HG02981 (cell line): Measurements from ENCODE around the gene WFDC10B.
"Not testable (repeated sequence)": the region's sequence is repeated elsewhere in the genome, so short reads cannot be mapped to it uniquely, and the experiment has no call there.

ENCODE experiments used
- ATAC-seq: cut with Tn5 transposase; IDR thresholded peaks from one replicate; pipeline ENCODE4 v1.9.1; 2021; ENCODE audit warnings: mild to moderate bottlenecking, moderate library complexity; ENCODE audit not compliant: unreplicated experiment

Gene WFDC10B

GRCh38 chr20:45704969-45705637 is at the start of gene WFDC10B:
WFDC10B (minus strand) TSS chr20:45705019; CDS start chr20:45685992, 19,027 bp downstream.
- no peak for ATAC-seq

- ATAC-seq, result no peak
These were observed 47.9 kb upstream of the WFDC10B start for GRCh38 chr20:45752746-45753145.

- no peak for ATAC-seq
These were observed 46.9 kb upstream of the WFDC10B start for GRCh38 chr20:45751721-45752120.

DNA sequence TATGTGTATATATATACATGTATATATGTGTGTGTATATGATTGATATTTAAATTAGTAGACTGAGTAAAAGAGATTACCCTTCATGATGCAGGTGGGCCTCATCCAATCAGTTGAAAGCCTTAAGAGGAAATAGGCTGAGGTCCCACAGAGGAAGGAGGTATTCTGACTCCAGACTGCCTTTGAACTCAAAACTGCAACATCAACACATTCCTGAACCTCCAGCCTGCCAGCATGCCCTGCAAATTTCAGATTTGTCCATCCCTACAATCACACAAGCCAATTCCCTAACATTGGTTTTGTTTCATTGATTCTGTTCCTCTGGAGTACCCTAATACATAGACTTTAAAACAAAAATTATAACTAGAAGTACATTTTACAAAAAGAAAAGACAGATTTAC is 40.2 kb upstream of the WFDC10B start:
- no peak for ATAC-seq

GRCh38 chr20:45742596-45742995 is 37.8 kb upstream of the WFDC10B start:
- ATAC-seq, result no peak

DNA sequence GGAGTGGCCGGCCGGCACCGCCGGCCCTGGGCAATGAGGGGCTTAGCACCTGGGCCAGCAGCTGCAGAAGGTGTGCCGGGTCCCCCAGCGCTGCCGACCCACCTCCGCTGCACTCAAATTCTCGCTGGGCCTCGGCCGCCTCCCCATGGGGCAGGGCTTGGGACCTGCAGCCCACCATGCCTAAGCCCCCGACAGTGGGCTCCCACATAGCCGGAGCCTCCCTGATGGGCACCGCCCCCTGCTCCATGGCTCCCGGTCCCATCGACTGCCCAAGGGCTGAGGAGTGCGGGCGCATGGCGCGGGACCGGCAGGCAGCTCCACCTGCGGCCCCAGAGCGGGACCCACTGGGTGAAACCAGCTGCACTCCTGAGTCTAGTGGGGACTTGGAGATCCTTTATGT is 31.2 kb upstream of the WFDC10B start:
- no peak for ATAC-seq

DNA sequence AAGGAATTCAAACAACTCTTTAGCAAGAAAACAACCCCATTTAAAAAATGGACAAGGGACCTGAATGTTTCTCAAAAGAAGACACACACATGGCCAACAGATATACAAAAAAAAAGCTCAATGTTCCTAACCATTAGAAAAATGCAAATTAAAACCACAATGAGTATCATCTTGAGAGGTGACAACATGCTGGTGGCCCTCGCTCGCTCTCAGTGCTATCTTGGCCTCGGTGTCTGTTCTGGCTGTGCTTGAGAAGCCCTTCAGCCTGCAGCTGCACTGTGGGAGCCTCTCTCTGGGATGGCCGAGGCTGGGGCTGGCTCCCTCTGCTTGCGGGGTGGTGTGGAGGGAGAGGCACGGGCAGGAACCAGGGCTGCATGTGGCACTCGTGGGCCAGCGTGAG is 30.7 kb upstream of the WFDC10B start:
- ATAC-seq, result no peak

DNA sequence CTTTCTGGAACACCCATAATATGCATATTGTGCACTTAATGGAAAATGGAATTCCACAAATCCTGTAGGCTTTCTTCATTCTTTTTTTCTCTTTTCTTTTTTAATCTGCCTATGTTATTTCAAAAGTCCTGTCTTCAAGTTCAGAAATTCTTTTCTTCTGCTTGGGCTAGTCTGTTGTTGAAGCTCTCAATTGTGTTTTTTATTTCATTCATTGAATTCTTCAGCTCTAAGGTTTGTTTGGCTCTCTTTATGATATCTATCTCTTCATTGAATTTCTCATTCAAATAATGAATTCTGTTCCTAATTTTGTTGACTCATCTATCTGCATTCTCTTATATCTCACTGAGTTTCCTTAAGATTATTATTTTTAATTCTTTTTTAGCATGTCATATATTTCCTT is 27.4 kb upstream of the WFDC10B start:
- ATAC-seq, result no peak

- ATAC-seq, result no peak
These were observed 22.2 kb upstream of the WFDC10B start for GRCh38 chr20:45727044-45727443.

DNA sequence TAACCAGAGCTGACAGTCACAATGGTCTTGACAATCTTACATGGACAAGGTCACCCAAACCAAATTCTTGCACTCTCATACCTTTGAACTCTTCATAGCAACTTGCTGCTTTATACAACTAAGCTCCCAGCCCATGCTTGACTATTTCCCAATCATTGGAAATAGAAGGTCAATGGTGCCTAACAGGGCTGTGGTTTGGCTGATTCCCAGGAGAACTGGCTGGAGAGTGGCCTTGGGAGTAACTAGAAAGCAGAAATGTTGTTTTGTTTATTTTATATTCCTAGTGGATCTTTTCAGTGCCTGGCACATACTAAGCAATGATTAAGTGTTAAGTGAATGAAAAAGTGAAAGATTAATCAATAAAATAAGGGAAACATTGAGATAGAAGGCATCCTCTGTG is 20.3 kb upstream of the WFDC10B start:
- ATAC-seq, result no peak

DNA sequence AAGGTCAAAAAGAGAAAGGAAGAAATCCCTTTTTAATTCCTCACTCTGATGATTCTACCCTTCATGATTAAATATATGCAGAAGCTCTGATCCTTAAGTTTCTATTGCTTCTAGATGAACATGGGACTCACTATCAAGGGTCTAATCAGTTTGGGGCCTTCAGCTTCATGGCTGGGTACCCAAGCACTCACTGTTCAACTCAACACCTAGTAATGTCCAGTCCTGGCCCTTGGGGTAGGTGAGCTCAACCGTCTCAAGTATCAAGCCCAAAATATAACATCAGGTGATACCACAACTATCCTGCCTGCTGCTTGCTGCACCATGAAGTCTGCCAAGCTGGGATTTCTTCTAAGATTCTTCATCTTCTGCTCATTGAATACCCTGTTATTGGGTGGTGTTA is 17.2 kb upstream of the WFDC10B start, which contains the start of gene SPINT4:
SPINT4 (plus strand) TSS at position 301 of the 400 bp plus-strand sequence; CDS start at position 322, 21 bp downstream.
- no peak for ATAC-seq

DNA sequence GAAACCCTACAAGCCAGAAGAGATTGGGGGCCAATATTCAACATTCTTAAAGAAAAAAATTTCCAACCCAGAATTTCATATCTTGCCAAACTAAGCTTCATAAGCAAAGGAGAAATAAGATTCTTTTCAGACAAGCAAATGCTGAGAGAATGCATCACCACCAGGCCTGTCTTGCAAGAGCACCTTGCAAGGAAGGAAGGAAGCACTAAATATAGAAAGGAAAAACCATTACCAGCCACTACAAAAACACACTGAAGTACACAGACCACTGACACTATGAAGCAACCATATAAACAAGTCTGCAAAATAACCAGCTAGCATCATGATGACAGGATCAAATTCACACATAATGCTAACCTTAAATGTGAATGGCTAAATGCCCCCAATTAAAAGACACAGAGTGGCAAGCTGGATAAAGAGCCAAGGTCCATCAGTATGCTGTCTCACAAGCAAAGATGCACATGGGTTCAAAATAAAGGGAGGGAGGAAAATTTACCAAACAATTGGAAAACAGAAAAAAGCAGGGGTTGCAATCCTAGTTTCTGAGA is 11.4 kb upstream of the WFDC10B start:
- not testable (repeated sequence) for ATAC-seq

DNA sequence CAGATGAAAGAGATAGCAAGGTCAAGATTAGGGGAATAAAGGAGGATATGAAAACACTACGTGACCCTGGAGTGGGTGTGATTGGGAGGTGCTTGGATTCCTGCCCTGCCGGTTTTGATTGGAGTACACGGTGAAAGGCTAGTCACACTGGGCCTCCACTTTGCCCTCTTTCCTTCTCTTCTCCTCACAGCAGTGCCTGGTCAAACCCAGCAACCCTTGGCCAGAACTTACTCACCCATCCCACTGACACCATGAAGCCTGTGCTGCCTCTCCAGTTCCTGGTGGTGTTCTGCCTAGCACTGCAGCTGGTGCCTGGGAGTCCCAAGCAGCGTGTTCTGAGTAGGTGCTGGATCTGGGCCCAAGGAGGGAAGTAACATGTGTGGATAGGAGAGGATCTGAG is 2.9 kb downstream of the WFDC10B start, which contains the start of gene WFDC13:
WFDC13 (plus strand) TSS at position 166 of the 400 bp plus-strand sequence; CDS start at position 252, 86 bp downstream.
- no peak for ATAC-seq

DNA sequence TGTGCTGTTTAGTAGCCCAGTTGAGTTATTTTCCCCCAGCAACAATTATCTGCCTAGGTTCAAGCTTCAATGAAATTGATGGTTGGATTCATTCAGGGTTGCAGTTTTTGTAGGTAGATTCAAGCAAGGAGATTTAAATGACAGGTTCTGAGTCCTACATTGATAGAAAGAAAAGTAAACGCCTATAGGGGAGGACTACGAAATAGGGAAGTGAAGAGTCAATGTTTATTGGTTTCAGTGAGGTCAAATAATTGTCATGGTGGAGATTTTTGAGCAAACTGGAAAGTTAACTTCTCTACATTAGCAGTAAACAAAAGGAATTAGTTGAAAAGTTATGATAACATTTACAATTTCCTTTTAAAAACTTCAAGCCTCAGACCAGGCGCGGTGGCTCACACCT is 3.7 kb downstream of the WFDC10B start:
- ATAC-seq, result no peak

DNA sequence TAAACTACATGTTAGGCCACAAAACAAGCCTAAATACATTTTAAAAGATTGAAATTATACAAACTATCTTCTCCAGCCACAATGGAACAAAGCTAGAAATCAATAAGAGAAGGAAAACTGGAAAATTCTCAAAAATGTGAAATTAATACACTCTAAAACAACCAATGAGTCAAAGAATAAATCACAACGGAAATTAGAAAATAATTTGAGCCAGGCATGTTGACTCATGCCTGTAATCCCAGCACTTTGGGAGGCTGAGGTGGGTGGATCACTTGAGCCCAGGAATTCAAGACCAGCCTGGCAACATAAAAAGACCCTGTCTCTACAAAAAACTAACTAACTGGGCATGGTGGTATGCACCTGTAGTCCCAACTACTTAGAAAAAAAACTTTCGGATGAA is 9.3 kb downstream of the WFDC10B start:
- ATAC-seq, result no peak

DNA sequence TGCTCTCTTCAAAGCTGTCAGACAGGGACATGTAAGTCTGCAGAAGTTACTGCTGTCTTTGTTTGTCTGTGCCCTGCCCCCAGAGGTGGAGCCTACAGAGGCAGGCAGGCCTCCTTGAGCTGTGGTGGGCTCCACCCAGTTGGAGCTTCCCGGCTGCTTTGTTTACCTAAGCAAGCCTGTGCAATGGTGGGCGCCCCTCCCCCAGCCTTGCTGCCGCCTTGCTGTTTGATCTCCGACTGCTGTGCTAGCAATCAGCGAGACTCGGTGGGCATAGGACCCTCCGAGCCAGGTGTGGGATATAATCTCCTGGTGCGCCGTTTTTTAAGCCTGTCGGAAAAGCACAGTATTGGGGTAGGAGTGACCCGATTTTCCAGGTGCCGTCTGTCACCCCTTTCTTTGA is 11.5 kb downstream of the WFDC10B start:
- ATAC-seq, result not testable (repeated sequence)

GRCh38 chr20:45685896-45686295 is 18.9 kb downstream of the WFDC10B start:
- no peak for ATAC-seq

DNA sequence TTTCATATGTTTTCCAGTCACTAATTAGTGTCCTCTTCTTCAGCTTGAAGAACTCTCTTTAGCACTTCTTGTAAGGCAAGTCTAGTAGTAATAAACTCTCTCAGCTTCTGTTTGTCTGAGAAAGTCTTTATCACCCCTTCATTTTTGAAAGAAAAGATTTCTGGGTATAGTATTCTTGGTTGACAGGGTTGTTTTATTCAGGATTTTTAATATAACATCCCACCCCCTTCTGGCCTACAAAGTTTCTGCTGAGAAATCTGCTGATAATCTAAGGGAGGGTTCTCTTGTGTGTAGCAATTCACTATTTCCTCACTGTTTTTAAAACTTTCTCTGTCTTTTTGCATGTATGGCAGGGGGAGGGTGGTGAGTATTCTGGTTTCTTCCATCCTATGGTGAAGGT is 25.2 kb downstream of the WFDC10B start:
- no peak for ATAC-seq

- ATAC-seq, result no peak
These were observed 32.1 kb downstream of the WFDC10B start for GRCh38 chr20:45672765-45673164.

DNA sequence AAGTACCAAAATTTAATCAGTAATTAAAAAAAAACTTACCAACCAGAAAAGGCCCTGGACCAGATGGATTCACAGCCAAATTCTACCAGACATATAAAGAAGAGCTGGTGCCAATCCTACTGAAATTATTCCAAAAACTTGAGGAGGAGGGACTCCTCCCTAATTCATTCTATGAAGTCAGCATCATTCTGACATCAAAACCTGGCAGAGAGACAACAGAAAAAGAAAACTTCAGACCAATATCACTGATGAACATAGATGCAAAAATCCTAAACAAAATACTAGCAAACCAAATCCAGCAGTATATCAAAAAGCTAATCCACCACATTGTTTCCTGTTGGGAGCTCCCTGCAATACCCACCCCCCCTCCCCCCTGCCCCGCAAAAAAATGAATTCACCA is 34.7 kb downstream of the WFDC10B start, which contains the start of gene WFDC11:
WFDC11 (minus strand) TSS at position 101 of the 400 bp plus-strand sequence. CDS start 19,639 bp downstream, outside the sequence.
- no peak for ATAC-seq

DNA sequence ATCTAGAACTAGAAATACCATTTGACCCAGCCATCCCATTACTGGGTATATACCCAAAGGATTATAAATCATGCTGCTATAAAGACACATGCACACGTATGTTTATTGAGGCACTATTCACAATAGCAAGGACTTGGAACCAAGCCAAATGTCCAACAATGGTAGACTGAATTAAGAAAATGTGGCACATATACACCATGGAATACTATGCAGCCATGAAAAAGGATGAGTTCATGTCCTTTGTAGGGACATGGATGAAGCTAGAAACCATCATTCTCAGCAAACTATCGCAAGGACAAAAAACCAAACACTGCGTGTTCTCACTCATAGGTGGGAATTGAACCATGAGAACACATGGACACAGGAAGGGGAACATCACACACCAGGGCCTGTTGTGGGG is 47.8 kb downstream of the WFDC10B start:
- ATAC-seq, result not testable (repeated sequence)

DNA sequence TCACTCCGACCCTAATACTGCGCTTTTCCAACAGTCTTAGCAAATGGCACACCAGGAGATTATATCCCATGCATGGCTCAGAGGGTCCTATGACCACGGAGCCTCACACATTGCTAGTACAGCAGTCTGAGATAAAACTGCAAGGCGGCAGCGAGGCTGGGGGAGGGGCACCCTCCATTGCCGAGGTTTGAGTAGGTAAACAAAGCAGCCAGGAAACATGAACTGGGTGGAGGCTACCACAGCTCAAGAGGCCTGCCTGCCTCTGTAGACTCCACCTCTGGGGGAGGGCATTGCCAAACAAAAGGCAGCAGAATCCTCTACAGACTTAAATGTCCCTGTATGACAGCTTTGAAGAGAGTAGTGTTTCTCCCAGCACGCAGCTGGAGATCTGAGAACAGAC is 53.1 kb downstream of the WFDC10B start:
- not testable (repeated sequence) for ATAC-seq
